ENCODE measurements around the gene LUC7L.

DNA sequence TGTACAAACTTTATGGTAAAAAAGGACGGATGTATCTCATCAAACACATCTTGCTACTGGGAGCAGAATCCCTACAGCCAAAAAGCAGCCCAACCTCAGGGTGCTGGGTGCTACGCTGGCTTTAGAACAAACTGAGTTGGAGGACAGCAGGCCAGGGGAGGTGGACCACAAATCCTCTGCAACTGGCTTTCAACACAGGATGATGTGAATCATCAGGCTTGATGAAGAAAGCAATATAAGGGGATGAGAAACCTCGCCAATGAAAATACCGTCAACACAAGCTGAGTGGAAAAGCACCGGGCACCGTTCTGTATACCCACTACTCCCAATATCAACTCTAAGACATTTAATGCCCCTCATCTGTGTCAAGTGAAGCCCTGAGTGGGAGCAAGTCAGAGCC is 34.7 kb downstream of the LUC7L start:
- TF ChIP-seq, protein P1, sequence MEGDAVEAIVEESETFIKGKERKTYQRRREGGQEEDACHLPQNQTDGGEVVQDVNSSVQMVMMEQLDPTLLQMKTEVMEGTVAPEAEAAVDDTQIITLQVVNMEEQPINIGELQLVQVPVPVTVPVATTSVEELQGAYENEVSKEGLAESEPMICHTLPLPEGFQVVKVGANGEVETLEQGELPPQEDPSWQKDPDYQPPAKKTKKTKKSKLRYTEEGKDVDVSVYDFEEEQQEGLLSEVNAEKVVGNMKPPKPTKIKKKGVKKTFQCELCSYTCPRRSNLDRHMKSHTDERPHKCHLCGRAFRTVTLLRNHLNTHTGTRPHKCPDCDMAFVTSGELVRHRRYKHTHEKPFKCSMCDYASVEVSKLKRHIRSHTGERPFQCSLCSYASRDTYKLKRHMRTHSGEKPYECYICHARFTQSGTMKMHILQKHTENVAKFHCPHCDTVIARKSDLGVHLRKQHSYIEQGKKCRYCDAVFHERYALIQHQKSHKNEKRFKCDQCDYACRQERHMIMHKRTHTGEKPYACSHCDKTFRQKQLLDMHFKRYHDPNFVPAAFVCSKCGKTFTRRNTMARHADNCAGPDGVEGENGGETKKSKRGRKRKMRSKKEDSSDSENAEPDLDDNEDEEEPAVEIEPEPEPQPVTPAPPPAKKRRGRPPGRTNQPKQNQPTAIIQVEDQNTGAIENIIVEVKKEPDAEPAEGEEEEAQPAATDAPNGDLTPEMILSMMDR (IDR thresholded peaks at IDR 0.05), result no peak
- TF ChIP-seq POLR2A (IDR thresholded peaks at IDR 0.05), result no peak

Data from uterus (tissue), 2 donors.